B cell (primary cell): Measurements from ENCODE around the gene U2AF2. TPM values are rescaled to one million over a fixed set of nuclear protein-coding genes. Genes with fewer than 3 reads are reported as not detected.

Experiments used
- ATAC-seq: fragments of 200-7000 bp; cut with Tn5 transposase; one replicate; pipeline ENCODE4 v1.10.0; 2021; ENCODE audit warnings: low read depth, mild to moderate bottlenecking, moderate number of reproducible peaks, moderate library complexity
- CTCF ChIA-PET: fragments of 350-600 bp; sonication (Branson Sonifier 250); formaldehyde crosslinking; loops from one replicate; lab custom pipeline; 2021; ENCODE audit warnings: antibody characterized with exemption, inconsistent platforms; lab: Charles Lee
- POLR2A ChIA-PET: fragments of 350-600 bp; sonication (Branson Sonifier 250); formaldehyde crosslinking; loops from one replicate; lab custom pipeline; 2021; ENCODE audit warnings: antibody characterized with exemption; lab: Charles Lee
- DNase-seq: peaks from one replicate; pipeline ENCODE4 v3.0.0; 2013
- H2AFZ ChIP-seq: 2 replicates; pipeline ENCODE4 v1.6.1; 2012; ENCODE audit warnings: mild to moderate bottlenecking, low read depth, low read length; ENCODE audit not compliant: insufficient read depth, poor library complexity, severe bottlenecking
- H3K27ac ChIP-seq, 2 donors: 1 replicate in 1 of 2; 2 replicates in 1 of 2; pipeline ENCODE4 v1.5.1; 2012 to 2013; ENCODE audit warnings: low read length in 2 of 2, mild to moderate bottlenecking in 2 of 2, moderate library complexity in 1 of 2
- H3K27me3 ChIP-seq, 4 experiments: fragments of 200-600 bp in 1 of 4; sonication (generic) in 1 of 4; replicated peaks in 1 of 4; 1 replicate in 2 of 4; 2 replicates in 2 of 4; pipeline versions ENCODE4 v1.6.1 to v1.7.0; 2013 to 2016; ENCODE audit warnings: low read length in 3 of 4, mild to moderate bottlenecking in 2 of 4, mixed read lengths in 1 of 4, moderate library complexity in 1 of 4; ENCODE audit not compliant: insufficient read depth in 4 of 4, control insufficient read depth in 3 of 4; ENCODE audit errors: control extremely low read depth in 1 of 4
- H3K36me3 ChIP-seq, 2 experiments: replicated peaks in 1 of 2; 1 replicate in 1 of 2; 2 replicates in 1 of 2; pipeline versions ENCODE4 v1.6.1 to v1.7.1; 2013; ENCODE audit warnings: low read length in 1 of 2; ENCODE audit not compliant: insufficient read depth in 2 of 2, control insufficient read depth in 1 of 2; ENCODE audit errors: control extremely low read depth in 1 of 2, extremely low read depth in 1 of 2
- H3K4me1 ChIP-seq, 2 donors: fragments of 200-600 bp in 1 of 2; sonication (generic) in 1 of 2; 1 replicate in 1 of 2; 2 replicates in 1 of 2; pipeline versions ENCODE4 v1.5.1 to v1.6.1; 2013 to 2017; ENCODE audit warnings: low read length in 2 of 2; ENCODE audit not compliant: control insufficient read depth in 2 of 2, insufficient read depth in 2 of 2
- H3K4me2 ChIP-seq: replicated peaks from 2 replicates; pipeline ENCODE3; 2012; ENCODE audit warnings: mild to moderate bottlenecking, low read depth, low read length; ENCODE audit not compliant: poor library complexity, severe bottlenecking
- H3K4me3 ChIP-seq, 5 experiments: fragments of 200-600 bp in 1 of 5; sonication (generic) in 1 of 5; 1 replicate in 3 of 5; 2 replicates in 2 of 5; pipeline versions ENCODE4 v1.5.1 to v1.7.0; 2011 to 2016; ENCODE audit warnings: low read length in 4 of 5, mild to moderate bottlenecking in 4 of 5, low read depth in 2 of 5, control low read depth in 1 of 5, moderate library complexity in 1 of 5; ENCODE audit not compliant: insufficient read depth in 1 of 5; ENCODE audit errors: control extremely low read depth in 1 of 5, extremely low read depth in 1 of 5
- H3K79me2 ChIP-seq: fragments of 200-600 bp; sonication (generic); one replicate; pipeline ENCODE4 v1.6.0; 2016; ENCODE audit warnings: low read length; ENCODE audit not compliant: control insufficient read depth, insufficient read depth
- H3K9ac ChIP-seq: fragments of 200-600 bp; sonication (generic); 2 replicates; pipeline ENCODE4 v1.6.1; 2017; ENCODE audit warnings: mild to moderate bottlenecking, low read length, moderate library complexity
- H3K9me3 ChIP-seq, 3 donors: one replicate each; pipeline versions ENCODE4 v1.6.1 to v1.7.1; 2013; ENCODE audit warnings: low read length in 2 of 3; ENCODE audit not compliant: control insufficient read depth in 2 of 3, insufficient read depth in 1 of 3; ENCODE audit errors: control extremely low read depth in 1 of 3
- H4K20me1 ChIP-seq: 2 replicates; pipeline ENCODE4 v1.6.0; 2012; ENCODE audit warnings: mild to moderate bottlenecking, low read length; ENCODE audit not compliant: insufficient read depth, control insufficient read depth, poor library complexity, severe bottlenecking
- H3K27ac Mint-ChIP-seq: one replicate; pipeline ENCODE4 v1.8.0; 2021; ENCODE audit warnings: mixed read lengths
- H3K27me3 Mint-ChIP-seq: one replicate; pipeline ENCODE4 v1.8.0; 2021; ENCODE audit warnings: mixed read lengths
- H3K4me1 Mint-ChIP-seq: one replicate; pipeline ENCODE4 v1.8.0; 2021; ENCODE audit warnings: mixed read lengths
- H3K4me3 Mint-ChIP-seq: one replicate; pipeline ENCODE4 v1.8.0; 2021; ENCODE audit warnings: mixed read lengths
- H3K9me3 Mint-ChIP-seq: one replicate; pipeline ENCODE4 v1.8.0; 2022; ENCODE audit warnings: mixed read lengths; ENCODE audit not compliant: insufficient read depth
- EZH2 ChIP-seq: IDR thresholded peaks from 2 replicates; pipeline ENCODE4 v1.6.1; 2012; ENCODE audit warnings: borderline replicate concordance, low read depth, mild to moderate bottlenecking, moderate library complexity, low read length; ENCODE audit not compliant: insufficient read depth, poor library complexity, severe bottlenecking
- WGBS: methylation state at CpG from one replicate; pipeline ENCODE4 v1.1.5; 2013; ENCODE audit warnings: missing lambda C conversion rate; ENCODE audit not compliant: insufficient coverage; 5-methylcytosine and 5-hydroxymethylcytosine counted together
- intact Hi-C: fragments of 100-400 bp; cut with micrococcal nuclease; formaldehyde crosslinking; loops from one replicate; pipeline ENCODE4 v1.10.0; 2022
- polyA plus RNA-seq: library from polyadenylated mRNA; depleted of rRNA; stranded (reverse); fragments of >200 nt; gene quantifications from 2 replicates; pipeline ENCODE4 v1.2.3, GENCODE V29; 2012
- total RNA-seq, 2 donors: library from RNA; stranded (reverse); fragments of 120-200 nt in 1 of 2; gene quantifications; 1 replicate in 1 of 2; 2 replicates in 1 of 2; pipeline versions ENCODE4 v1.2.3 to v1.2.4, GENCODE V29; 2013 to 2022
- TF ChIP-seq, protein P1 (sequence below): fragments of 200-600 bp; IDR thresholded peaks from one replicate; pipeline ENCODE4 v1.8.0; 2022; ENCODE audit warnings: antibody characterized with exemption, mild to moderate bottlenecking

Gene U2AF2
- total and polyA plus RNA-seq, 2 donors (not counting 1 experiment from before 2014, with no cell fraction given): 275 to 300 TPM

DNA sequence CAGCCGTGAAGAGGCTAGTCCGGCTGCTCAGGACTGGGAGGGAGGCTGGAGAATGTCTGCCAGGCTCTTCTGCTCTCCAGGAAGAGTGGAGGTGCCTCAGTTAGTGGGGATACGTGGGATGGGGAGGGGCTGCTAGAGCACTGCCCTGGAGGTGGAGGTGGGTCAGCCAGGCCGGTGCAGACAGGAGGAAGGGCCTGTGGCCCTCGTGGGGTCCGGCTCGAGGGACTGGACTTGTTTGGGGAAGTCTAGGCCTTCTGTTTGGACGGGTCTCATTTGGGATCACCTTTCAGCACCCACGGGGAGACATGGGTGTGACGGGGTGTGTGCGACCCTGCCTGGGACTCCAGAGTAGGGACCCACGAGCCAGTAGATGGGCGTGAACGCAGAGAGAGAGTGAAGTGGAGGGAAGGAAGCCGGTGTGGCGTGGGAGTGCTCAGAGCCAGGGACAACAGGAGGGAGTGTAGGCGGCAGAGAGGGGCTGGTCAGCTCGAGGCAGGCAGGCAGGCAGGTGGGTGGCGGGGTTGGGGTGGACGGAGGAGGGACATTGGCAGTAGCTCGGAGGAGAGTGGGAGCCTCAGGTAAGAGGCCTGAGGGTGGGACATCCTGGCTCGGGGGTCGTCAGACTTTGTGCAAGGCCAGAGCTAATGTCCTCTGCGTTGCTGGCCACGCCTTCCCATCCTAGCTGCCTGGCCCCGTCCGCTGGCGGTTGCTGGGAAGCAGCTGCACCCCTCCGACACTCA is 31.6 kb downstream of the U2AF2 start:
- WGBS: 95% methylated on average over 28 of the region's 29 CpGs
- TF ChIP-seq, protein P1, sequence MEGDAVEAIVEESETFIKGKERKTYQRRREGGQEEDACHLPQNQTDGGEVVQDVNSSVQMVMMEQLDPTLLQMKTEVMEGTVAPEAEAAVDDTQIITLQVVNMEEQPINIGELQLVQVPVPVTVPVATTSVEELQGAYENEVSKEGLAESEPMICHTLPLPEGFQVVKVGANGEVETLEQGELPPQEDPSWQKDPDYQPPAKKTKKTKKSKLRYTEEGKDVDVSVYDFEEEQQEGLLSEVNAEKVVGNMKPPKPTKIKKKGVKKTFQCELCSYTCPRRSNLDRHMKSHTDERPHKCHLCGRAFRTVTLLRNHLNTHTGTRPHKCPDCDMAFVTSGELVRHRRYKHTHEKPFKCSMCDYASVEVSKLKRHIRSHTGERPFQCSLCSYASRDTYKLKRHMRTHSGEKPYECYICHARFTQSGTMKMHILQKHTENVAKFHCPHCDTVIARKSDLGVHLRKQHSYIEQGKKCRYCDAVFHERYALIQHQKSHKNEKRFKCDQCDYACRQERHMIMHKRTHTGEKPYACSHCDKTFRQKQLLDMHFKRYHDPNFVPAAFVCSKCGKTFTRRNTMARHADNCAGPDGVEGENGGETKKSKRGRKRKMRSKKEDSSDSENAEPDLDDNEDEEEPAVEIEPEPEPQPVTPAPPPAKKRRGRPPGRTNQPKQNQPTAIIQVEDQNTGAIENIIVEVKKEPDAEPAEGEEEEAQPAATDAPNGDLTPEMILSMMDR: no peak
- no peak for TF ChIP-seq EZH2
- peaks cover 84% of the 10 kb centered on the region for H3K79me2 ChIP-seq
- no peak overlapping the region for H3K27ac Mint-ChIP-seq
- H3K36me3 ChIP-seq: peaks cover 0 to 85% of the 10 kb centered on the region in 2 experiments
- ATAC-seq (no peak), DNase-seq (no peak)
- H3K4me1 Mint-ChIP-seq: peaks cover 40% of the 10 kb centered on the region
- CTCF ChIA-PET: no interaction called here
- no peaks in the 10 kb centered on the region for H3K9me3 ChIP-seq
- no peak overlapping the region for H3K4me2 ChIP-seq
- H2AFZ ChIP-seq: no peak overlapping the region
- no peak overlapping the region for H3K4me3 Mint-ChIP-seq
- H3K4me3 ChIP-seq: no peak overlapping the region
- no peaks in the 10 kb centered on the region for H3K27me3 Mint-ChIP-seq
- H3K9ac ChIP-seq: no peak overlapping the region
- H3K4me1 ChIP-seq: peaks cover 9 to 33% of the 10 kb centered on the region in 2 donors
- intact Hi-C loops: no loop called here
- no peaks in the 10 kb centered on the region for H3K9me3 Mint-ChIP-seq
- no peak overlapping the region for H3K27ac ChIP-seq
- H4K20me1 ChIP-seq: peaks cover 89% of the 10 kb centered on the region
- H3K27me3 ChIP-seq: no peaks in the 10 kb centered on the region
- POLR2A ChIA-PET: no interaction called here
